NCI-H2081 (cell line): Measurements from ENCODE around the gene ADAMTS16.

Source experiments
- DNase-seq, 2 experiments: peaks; one replicate each; lab custom pipeline; 2025; lab: John Stamatoyannopoulos, UW

The ADAMTS16 gene

DNA sequence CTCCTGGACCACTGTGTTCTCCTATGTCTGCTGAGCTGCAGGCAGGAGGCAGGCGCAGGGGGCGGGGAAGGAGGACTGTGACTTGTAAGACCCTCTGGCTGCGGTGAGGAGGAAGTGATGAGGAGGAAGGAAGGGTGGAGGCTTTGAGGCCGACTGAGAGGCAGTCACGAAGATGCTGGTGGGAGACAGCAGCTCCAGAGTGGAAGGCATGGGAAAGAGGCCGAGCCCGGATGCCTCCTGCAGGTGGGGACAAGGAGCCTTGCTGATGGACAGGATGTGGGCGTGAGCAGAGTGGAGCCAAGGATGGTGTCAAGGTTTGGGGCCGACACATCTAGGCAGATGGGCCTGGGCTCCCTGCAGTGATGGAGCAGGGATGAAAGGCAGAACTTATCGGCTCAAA lies 208.0 kb downstream of the ADAMTS16 start:
- DNase-seq: no peak

DNA sequence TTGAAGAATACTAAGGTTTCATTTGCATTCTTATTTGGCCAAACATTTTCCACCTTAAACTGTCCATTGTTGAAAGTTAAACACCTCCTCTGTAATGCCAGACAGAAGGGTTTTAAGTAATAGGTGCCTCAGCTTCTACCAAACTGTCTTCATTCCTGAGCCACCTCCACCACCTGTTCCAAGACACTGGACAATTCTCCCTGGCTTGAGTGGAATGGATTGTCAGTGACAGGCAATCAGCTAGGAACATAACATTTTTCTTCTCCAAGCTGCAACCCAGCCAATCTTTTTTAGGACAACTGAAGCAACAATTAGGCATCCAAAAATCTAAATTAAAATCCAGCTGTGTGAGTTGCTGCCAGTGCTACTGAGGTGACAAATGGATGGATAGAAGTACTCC lies 208.4 kb downstream of the ADAMTS16 start:
- no peak for DNase-seq

DNA sequence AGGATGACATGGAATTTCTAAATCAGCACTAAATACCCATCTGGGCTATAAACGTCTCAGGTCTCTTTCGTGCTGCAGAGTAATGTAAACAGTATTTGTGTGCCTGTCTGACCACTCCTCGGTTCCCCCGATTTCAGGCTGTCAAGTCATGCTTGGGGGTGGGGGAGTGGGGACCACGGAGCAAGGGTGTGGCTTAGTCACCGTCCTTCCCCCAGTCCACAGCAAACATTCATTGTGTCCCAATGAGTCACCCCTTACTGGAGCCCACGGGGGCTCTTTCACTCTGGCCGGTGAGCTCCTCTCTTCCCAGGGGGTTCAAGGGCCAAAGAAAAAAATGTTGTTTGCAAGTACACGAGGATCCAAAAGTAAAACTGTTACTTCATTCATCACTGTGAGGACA lies 210.0 kb downstream of the ADAMTS16 start:
- DNase-seq: no peak

DNA sequence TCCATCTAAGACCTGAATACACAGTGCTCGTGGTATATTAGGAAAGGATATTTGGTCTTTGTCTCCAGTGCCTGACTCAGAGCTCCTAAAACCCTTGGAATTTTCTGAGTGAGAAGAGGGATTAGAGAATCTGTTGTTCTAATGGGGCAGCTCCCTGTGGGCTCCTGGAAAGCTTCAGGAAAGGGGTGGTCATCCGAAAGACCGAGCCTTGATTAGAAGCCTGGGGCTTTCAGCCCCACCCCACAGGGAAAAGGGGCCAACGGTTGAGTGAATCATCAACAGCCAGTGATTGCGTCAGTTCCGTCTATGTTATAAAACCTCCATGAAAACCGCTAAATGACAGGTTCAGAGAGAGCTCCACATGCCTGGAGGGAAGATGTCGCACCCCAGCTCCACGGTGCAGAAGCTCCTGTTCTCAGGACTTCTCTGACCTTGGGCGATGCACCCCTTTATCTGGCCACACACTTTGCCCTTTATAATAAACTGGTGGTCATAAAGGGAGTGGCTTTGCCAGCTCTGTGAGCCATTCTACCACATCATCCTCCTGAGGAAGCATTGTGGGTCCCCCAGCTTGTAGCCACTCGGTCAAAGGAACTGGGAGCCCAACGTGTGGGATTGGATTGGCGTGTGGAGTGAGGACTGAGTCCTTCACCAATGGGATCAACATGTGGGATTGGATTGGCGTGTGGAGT lies 211.3 kb downstream of the ADAMTS16 start:
- DNase-seq: no peak

DNA sequence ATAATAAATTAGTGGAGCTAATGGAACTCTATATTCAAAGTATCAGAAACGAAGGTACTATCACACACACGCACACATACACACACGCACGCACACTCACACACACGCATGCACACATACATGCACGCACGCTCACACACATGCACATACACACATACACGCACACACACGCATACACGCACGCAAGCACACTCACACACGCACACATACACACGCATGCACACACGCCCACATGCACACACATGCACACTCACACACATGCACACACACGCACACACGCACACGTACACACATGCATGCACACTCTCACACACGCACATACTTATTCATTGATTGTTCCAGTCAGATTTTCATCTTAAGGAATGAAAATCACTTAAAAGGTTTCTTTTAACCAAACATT lies 212.5 kb downstream of the ADAMTS16 start:
- no peak for DNase-seq

DNA sequence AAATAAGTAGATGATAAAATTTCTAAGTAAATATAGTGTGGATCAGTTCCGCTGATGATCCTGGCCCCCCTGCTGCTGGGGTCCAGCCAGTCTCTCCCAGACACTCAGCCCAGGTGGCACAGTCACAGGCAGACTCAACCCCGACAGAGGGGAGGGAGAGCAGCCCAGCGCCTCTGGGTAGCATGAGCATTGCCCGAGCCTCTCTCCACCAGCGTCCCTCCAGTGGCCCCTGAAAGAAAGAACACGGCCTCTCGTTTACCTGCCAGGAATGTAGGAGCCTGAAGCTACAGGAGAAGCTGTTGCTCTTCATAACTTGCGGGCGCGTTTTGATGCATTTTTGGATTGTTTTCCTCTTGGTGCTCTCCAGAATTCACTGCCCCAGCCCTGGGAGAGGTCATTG lies 213.6 kb downstream of the ADAMTS16 start:
- peak in 1 of 2 experiments; percentile 40 for DNase-seq

DNA sequence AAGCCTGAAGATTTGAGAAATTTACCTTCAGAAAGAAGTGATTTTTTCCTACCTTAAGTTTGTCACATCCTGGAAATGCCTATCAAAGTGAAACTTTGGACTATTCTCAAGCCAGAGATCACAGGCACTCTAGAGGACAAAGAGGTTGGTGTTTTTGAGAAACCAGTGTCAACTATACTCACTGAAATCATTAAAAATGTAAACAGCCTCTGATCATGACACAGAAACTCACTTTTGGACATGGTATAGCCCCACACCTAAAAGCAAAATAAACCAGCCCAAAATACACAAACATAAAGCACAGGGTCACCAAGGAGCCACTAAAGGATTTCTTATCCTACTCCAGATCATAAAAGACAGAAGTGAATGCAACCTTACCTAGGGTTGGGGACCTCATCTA lies 216.6 kb downstream of the ADAMTS16 start:
- DNase-seq: no peak

DNA sequence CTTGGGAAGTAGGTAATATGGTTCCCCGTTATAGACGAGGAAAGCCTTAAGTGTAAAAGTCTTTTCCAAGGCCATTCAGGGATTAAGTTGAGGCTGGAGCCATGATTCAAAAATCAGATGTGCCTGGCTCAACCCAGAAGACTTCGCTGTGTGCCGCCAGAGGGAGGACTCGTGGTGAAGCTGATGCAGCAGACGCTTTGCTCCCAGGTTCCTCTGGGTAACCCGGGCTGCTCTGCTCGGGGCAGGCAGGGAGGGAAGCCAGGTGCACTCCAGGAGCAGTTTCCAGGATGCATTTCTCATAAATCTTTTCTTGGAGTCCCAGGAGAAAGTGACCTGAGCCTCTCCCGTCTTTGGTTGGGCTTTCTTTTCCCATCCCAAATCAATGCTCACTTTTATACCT lies 219.5 kb downstream of the ADAMTS16 start:
- no peak for DNase-seq

DNA sequence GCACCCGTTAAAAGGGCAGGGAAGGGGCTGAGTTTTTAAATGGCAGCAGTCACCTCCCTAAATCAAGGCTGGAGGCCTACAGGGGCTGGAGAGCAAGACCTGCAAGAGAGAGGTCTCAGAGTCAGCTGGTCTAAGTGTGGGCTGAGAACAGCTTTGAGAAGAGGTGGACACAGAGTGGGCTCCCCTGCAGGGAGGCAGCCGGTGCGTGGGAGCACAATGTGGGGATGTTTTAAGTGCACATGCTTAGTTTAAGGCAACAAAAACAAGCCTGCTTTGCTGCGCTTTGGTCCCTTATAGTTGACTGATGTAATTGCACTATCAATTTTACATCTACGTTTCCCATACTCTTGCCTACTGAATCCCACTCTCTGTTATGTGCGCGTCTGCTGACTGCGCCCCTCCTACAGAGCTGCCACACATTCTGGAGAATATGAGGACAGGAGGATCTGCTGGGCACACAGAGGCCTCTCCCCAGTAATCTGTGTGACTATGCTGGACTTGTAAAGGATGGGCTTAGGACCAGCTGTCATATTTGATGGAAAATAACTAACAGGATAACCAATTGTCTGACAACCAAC lies 220.3 kb downstream of the ADAMTS16 start:
- no peak for DNase-seq

DNA sequence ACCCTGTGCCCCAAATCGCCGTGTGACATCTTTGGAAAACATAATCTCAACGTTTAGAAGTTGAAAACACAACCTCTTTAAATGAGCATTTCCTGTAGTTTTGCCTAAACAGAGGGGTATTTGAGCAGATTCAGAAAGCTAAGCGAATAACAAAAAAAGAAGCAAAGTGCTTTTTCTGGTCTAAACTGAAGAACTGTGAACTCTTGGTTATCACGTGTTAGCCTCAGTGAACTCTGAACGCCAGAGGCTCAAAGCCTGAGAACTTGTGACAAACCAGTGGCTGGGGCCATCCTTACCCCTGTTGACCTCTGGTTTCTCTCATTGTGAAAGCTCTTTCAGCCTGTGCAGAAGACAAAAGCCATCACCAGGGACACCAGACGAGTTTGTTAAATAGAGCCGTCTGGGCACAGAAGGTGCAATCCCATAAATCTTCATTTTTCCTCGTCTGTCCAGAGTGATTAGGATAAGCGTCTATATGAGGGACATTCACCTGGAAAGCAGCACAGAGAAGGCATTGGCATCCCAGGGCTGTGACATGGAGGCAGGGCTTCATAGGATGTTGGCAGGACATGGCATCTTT lies 220.9 kb downstream of the ADAMTS16 start:
- no peak for DNase-seq

DNA sequence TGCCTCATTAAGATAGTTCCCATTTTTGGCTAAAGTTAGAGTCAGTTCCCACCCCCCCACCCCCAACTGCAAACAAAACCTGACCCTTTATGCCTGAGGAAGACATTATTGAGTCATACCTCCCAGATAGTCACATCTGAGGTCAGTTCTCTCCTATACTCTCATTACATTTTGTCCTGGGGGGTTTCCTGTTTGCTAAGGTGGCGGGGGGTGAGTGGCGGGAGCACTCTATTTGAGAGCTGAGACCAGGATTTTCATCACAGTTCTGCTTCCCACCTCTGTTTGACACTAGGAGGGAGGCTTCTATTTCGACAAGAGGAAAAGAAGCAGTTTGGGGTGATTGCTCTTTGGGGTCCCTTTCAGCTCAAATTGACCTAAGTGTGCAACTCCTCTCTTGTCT lies 222.9 kb downstream of the ADAMTS16 start:
- no peak for DNase-seq

DNA sequence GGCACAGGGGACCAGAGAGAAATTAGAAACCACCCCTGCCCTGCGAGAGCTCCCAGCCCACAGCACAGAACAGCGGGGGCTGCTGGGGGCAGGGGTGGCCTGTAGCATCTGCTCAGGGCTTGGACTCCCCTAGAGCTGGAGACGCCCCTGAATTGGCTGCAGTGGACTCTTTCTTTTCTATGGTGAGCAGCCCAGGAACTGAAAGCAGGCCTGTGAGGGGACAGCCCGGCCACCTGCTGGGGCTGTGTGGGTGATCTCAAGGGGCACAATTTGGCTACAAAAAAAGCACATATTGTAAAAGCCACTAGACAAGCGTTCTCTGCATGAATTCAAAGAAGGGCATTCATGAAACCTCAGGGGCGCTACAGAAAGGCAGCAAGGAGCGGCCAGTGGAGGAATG lies 224.8 kb downstream of the ADAMTS16 start:
- no peak for DNase-seq

DNA sequence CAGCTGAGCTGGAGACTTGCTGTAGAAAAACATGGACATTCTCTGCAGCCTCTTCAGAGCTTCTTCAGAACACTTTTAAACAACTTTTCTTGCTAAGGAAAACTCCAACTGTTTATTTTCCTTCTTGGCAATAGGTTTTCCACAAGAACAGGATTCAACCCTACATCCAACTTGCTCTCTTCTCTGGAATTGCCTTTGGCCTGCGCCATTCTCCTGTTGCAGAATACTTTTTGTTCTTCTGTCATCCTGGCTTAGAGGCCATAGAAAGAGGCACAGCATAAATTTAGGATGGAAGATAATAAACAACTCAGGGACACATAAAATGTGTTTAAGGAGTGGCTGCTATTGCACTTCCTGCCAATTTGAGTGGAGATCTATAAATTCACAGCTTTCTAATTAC lies 227.6 kb downstream of the ADAMTS16 start:
- no peak for DNase-seq

DNA sequence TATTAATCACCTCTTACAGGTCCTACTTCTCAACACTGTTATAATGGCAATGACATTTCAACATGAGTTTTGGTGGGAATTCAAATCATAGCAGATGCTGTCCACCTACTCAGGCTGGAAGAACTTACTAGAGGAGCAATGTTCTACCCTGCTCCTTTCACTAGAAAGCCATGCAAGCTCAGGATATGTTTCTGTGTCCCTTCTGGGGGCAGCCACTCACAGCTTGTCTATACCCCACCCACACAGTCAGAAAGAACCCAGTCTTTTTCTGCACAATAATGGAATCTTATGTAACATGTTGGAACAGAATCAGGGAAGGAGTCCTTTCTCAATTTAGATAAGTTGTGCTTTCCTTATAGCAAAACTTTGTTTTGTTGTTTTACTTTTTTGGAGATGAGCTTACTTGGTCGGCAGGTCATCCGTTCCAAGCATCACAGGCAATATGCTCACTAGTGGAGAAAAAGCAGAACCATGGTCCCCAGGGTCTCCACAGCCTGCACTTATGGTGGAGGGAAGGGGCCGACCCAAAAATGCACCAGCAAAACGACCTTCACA lies 229.0 kb downstream of the ADAMTS16 start:
- DNase-seq: no peak
